ENCODE measurements around the gene SERBP1.

DNA sequence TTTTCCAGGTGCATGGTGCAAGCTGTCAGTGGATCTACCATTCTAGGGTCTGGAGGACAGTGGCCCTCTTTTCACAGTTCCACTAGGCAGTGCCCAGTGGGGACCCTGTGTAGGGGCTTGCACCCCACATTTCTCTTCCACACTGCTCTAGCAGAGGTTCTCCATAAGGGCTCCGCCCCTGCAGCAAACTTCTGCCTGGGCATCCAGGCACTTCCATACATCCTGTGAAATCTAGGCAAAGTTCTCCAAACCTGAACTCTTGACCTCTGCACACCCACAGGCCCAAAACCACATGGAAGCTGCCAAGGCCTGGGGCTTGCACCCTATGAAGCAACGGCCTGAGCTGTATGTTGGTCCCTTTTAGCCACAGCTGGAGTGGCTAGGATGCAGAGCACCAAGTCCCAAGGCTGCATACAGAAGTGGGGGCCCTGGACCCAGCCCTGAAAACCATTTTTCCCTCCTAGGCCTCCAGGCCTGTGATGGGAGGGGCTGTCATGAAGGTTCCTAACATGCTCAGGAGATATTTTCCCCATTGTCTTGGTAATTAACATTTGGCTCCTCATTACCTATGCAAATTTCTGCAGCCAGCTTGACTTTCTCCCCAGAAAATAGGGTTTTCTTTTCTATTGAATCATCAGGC is 46.1 kb downstream of the SERBP1 start:
- TF ChIP-seq EP300 (IDR thresholded peaks at IDR 0.05; ENCODE audit: borderline replicate concordance in 1 of 2, low read depth in 2 of 2, low read length in 2 of 2) (no peak), CREB1 (IDR thresholded peaks at IDR 0.05) (no peak), RFX5 (IDR thresholded peaks at IDR 0.05; ENCODE audit: borderline replicate concordance, low read depth, low read length) (no peak), MAFK (IDR thresholded peaks at IDR 0.05; ENCODE audit: low read depth, low read length) (no peak), CTCF (IDR thresholded peaks at IDR 0.05; ENCODE audit: control extremely low read depth in 1 of 3, insufficient read depth in 1 of 3, low read depth in 1 of 3, low read length in 3 of 3) (no peak), POLR2AphosphoS5 (IDR thresholded peaks at IDR 0.05; ENCODE audit: low read depth, low read length) (no peak), EZH2 (IDR thresholded peaks at IDR 0.05; ENCODE audit: low read depth, low read length, severe bottlenecking) (no peak), ZNF274 (IDR thresholded peaks at IDR 0.05; ENCODE audit: borderline replicate concordance, extremely low read depth, low read length) (no peak), POLR2A (IDR thresholded peaks at IDR 0.05; ENCODE audit: control extremely low read depth in 1 of 2, low read depth in 2 of 2, low read length in 2 of 2) (no peak), HDAC2 (IDR thresholded peaks at IDR 0.05; ENCODE audit: borderline replicate concordance in 1 of 2, low read depth in 2 of 2, low read length in 2 of 2) (no peak), SP1 (IDR thresholded peaks at IDR 0.05; ENCODE audit: low read depth, low read length) (no peak), JUN (IDR thresholded peaks at IDR 0.05; ENCODE audit: low read depth, low read length) (no peak), EGR1 (IDR thresholded peaks at IDR 0.05; ENCODE audit: borderline replicate concordance, low read depth, low read length) (no peak)
- TF ChIP-seq, protein P1, sequence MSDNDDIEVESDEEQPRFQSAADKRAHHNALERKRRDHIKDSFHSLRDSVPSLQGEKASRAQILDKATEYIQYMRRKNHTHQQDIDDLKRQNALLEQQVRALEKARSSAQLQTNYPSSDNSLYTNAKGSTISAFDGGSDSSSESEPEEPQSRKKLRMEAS (IDR thresholded peaks at IDR 0.05), result no peak
